ENCODE data around the gene CACNA1G.
A peak's percentile ranks its signal among the peaks of the same experiment; 100 is the strongest.

CACNA1G gene

DNA sequence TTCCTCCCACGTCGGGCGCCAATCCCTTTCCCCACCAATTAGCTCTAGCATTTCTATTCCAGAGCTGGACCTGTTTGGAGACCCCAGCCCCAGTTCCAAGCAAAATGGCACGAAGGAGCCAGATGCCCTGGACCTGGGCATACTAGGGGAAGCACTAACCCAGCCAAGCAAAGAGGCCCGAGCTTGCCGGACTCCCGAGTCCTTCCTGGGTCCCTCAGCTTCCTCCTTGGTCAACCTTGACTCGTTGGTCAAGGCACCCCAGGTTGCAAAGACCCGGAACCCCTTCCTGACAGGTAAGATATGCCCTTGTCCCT is 19.2 kb upstream of the CACNA1G start:
- Histone ChIP-seq H3K9me3 (replicated peaks in 1 of 2; ENCODE audit: control insufficient read depth in 2 of 2, insufficient read depth in 1 of 2, low read depth in 1 of 2, low read length in 2 of 2) (no peaks in the 10 kb centered on the region), H3K23ac (ENCODE audit: low read depth, low read length, poor library complexity) (peak overlapping the region; percentile 90), H3K4me3 (ENCODE audit: low read length in 2 of 2) (peak overlapping the region; percentile 68 to 79), H2BK120ac (ENCODE audit: low read depth, low read length) (no peak overlapping the region), H2BK15ac (ENCODE audit: low read length) (peak overlapping the region; percentile 53), H3K36me3 (replicated peaks in 1 of 2; ENCODE audit: control insufficient read depth in 2 of 2, insufficient read depth in 2 of 2, low read length in 2 of 2) (no peaks in the 10 kb centered on the region), H3K18ac (ENCODE audit: low read length) (peak overlapping the region; percentile 96), H3K27me3 (ENCODE audit: control insufficient read depth in 3 of 3, insufficient read depth in 3 of 3, low read depth in 1 of 3, low read length in 3 of 3) (peaks cover 0 to 27% (median 0%) of the 10 kb centered on the region in 3 experiments), H3K9ac (ENCODE audit: low read depth, low read length, poor library complexity) (peak overlapping the region; percentile 85), H3K4me2 (ENCODE audit: insufficient read depth, low read length, poor library complexity, severe bottlenecking) (peak overlapping the region; percentile 82), H3K14ac (ENCODE audit: low read length) (no peak overlapping the region), H2AK5ac (ENCODE audit: low read depth, low read length) (peak overlapping the region; percentile 64), H3K79me1 (ENCODE audit: low read depth, low read length) (no peaks in the 10 kb centered on the region), H3K4me1 (ENCODE audit: control insufficient read depth in 2 of 2, insufficient read depth in 1 of 2, low read depth in 1 of 2, low read length in 2 of 2) (peaks cover 22 to 27% of the 10 kb centered on the region in 2 donors), H4K8ac (ENCODE audit: low read depth, low read length) (no peak overlapping the region), H2BK12ac (ENCODE audit: low read length) (no peak overlapping the region), H2AFZ (ENCODE audit: low read length) (peak overlapping the region; percentile 99), H3K4ac (ENCODE audit: low read length) (no peak overlapping the region), H3K27ac (replicated peaks; ENCODE audit: low read length) (no peak overlapping the region), H2BK5ac (ENCODE audit: low read length) (no peak overlapping the region), H4K91ac (ENCODE audit: low read depth, low read length, poor library complexity) (no peak overlapping the region)
- no CpG with 5 or more reads among the region's 9 CpGs for WGBS, 2 donors (ENCODE audit: extremely low coverage in 2 of 2, insufficient read length in 2 of 2, insufficient replicate concordance in 1 of 2)
- no peak for DNase-seq (ENCODE audit: low spot score)

DNA sequence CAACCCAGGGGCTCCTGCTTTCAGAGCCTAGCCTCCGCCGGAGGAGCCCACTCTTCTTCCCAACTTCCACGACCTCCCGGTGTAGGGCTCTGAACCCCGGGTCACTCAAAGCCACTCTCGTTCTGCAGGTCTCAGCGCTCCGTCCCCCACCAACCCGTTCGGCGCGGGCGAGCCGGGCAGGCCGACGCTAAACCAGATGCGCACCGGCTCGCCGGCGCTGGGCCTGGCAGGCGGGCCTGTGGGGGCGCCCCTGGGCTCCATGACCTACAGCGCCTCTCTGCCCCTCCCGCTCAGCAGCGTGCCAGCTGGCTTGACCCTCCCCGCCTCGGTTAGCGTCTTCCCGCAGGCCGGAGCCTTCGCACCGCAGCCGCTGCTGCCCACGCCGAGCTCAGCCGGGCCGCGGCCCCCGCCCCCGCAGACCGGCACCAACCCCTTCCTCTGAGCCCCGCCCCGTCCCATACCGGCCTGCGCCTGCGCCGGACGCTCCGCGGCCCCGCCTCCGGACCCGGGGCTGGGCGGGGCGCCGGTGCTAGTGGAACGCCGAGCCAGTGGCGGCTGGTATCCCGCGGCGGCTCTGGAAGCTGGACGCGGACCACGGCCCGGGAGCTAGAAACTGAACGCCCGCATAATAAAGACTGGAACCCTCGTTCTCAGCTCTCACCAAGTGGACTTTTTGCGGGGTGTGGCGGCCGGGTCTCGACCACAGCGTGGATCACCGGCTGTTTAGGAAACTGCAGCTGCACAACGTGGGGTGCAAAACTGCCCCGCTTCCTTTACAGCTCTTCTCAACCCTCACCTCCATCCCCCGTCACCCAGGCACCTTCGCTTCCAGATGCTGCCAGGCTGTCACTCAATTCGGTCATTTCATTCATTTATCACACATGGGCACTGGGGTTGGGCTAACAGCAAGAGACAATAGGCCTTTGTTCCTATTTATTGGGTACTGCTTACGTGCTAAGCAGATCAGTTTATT is 18.5 kb upstream of the CACNA1G start:
- Histone ChIP-seq H3K23ac (ENCODE audit: low read depth, low read length, poor library complexity) (peak overlapping the region; percentile 90), H4K8ac (ENCODE audit: low read depth, low read length) (no peak overlapping the region), H3K4ac (ENCODE audit: low read length) (no peak overlapping the region), H4K91ac (ENCODE audit: low read depth, low read length, poor library complexity) (no peak overlapping the region), H3K79me1 (ENCODE audit: low read depth, low read length) (no peaks in the 10 kb centered on the region), H2AK5ac (ENCODE audit: low read depth, low read length) (peak overlapping the region; percentile 64), H3K4me2 (ENCODE audit: insufficient read depth, low read length, poor library complexity, severe bottlenecking) (peak overlapping the region; percentile 82), H3K27me3 (ENCODE audit: control insufficient read depth in 3 of 3, insufficient read depth in 3 of 3, low read depth in 1 of 3, low read length in 3 of 3) (peaks cover 0 to 27% (median 0%) of the 10 kb centered on the region in 3 experiments), H3K36me3 (replicated peaks in 1 of 2; ENCODE audit: control insufficient read depth in 2 of 2, insufficient read depth in 2 of 2, low read length in 2 of 2) (no peaks in the 10 kb centered on the region), H3K4me3 (ENCODE audit: low read length in 2 of 2) (peak overlapping the region; percentile 68 to 79), H3K18ac (ENCODE audit: low read length) (peak overlapping the region; percentile 96), H2BK5ac (ENCODE audit: low read length) (peak overlapping the region; percentile 31), H3K9ac (ENCODE audit: low read depth, low read length, poor library complexity) (peak overlapping the region; percentile 85), H2AFZ (ENCODE audit: low read length) (peak overlapping the region; percentile 99), H3K14ac (ENCODE audit: low read length) (no peak overlapping the region), H2BK15ac (ENCODE audit: low read length) (peak overlapping the region; percentile 6), H3K9me3 (replicated peaks in 1 of 2; ENCODE audit: control insufficient read depth in 2 of 2, insufficient read depth in 1 of 2, low read depth in 1 of 2, low read length in 2 of 2) (no peaks in the 10 kb centered on the region), H2BK120ac (ENCODE audit: low read depth, low read length) (no peak overlapping the region), H3K4me1 (ENCODE audit: control insufficient read depth in 2 of 2, insufficient read depth in 1 of 2, low read depth in 1 of 2, low read length in 2 of 2) (peaks cover 22 to 27% of the 10 kb centered on the region in 2 donors), H3K27ac (replicated peaks; ENCODE audit: low read length) (no peak overlapping the region), H2BK12ac (ENCODE audit: low read length) (peak overlapping the region; percentile 14)
- WGBS, 2 donors (ENCODE audit: extremely low coverage in 2 of 2, insufficient read length in 2 of 2, insufficient replicate concordance in 1 of 2) = no CpG with 5 or more reads among the region's 82 CpGs
- peak; percentile 92 for DNase-seq (ENCODE audit: low spot score)

- Histone ChIP-seq H3K4me1 (ENCODE audit: control insufficient read depth in 2 of 2, insufficient read depth in 1 of 2, low read depth in 1 of 2, low read length in 2 of 2) (peaks cover 27 to 33% of the 10 kb centered on the region in 2 donors), H3K4ac (ENCODE audit: low read length) (no peak overlapping the region), H3K27ac (replicated peaks; ENCODE audit: low read length) (no peak overlapping the region), H2AFZ (ENCODE audit: low read length) (peak overlapping the region; percentile 99), H3K4me3 (ENCODE audit: low read length in 2 of 2) (peak overlapping the region in 1 of 2 donors; percentile 68), H2BK5ac (ENCODE audit: low read length) (no peak overlapping the region), H2AK5ac (ENCODE audit: low read depth, low read length) (peak overlapping the region; percentile 5), H3K79me1 (ENCODE audit: low read depth, low read length) (peaks cover 2% of the 10 kb centered on the region), H2BK12ac (ENCODE audit: low read length) (no peak overlapping the region), H3K9ac (ENCODE audit: low read depth, low read length, poor library complexity) (peak overlapping the region; percentile 66), H3K36me3 (replicated peaks in 1 of 2; ENCODE audit: control insufficient read depth in 2 of 2, insufficient read depth in 2 of 2, low read length in 2 of 2) (no peaks in the 10 kb centered on the region), H4K8ac (ENCODE audit: low read depth, low read length) (no peak overlapping the region), H2BK15ac (ENCODE audit: low read length) (peak overlapping the region; percentile 16), H3K18ac (ENCODE audit: low read length) (peak overlapping the region; percentile 72), H3K4me2 (ENCODE audit: insufficient read depth, low read length, poor library complexity, severe bottlenecking) (no peak overlapping the region), H3K23ac (ENCODE audit: low read depth, low read length, poor library complexity) (no peak overlapping the region), H3K14ac (ENCODE audit: low read length) (no peak overlapping the region), H4K91ac (ENCODE audit: low read depth, low read length, poor library complexity) (peak overlapping the region; percentile 25), H3K9me3 (replicated peaks in 1 of 2; ENCODE audit: control insufficient read depth in 2 of 2, insufficient read depth in 1 of 2, low read depth in 1 of 2, low read length in 2 of 2) (no peaks in the 10 kb centered on the region), H2BK120ac (ENCODE audit: low read depth, low read length) (no peak overlapping the region), H3K27me3 (ENCODE audit: control insufficient read depth in 3 of 3, insufficient read depth in 3 of 3, low read depth in 1 of 3, low read length in 3 of 3) (peaks cover 0 to 27% (median 0%) of the 10 kb centered on the region in 3 experiments)
- DNase-seq (ENCODE audit: low spot score) = no peak
- WGBS, 2 donors (ENCODE audit: extremely low coverage in 2 of 2, insufficient read length in 2 of 2, insufficient replicate concordance in 1 of 2) = no CpG with 5 or more reads among the region's 16 CpGs
Observed at GRCh38 chr17:50542795-50543774, 17.4 kb upstream of the CACNA1G start.

Data from neuronal stem cell (in vitro differentiated cells).